NCI-H2081 (cell line): ENCODE data around the gene MYLK4.
A peak's percentile ranks its signal among the peaks of the same experiment; 100 is the strongest.

Experiments
- DNase-seq, 2 experiments: peaks; one replicate each; lab custom pipeline; 2025; lab: John Stamatoyannopoulos, UW

Gene MYLK4

DNA sequence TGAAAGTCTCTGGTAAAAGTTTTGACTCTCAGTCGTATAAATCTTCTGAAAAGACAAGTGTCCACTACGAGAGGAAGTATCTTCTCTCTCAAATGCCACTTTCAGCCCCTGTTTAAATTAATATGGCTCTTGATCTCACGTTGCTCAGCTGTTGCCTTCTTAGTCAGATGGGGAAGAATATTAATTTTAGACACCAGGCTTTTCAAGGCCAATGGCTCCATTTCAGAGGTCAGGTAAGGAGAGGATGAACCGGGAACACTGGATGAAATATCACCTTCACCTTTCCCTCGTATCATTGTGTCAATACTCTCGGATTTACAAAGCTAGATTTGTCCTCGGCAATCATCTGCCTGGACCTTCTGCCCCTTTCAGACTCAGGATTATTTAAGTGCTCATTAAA lies at the start of gene MYLK4:
TSS of gene MYLK4 (minus strand) at position 91 of the 400 bp plus-strand sequence. CDS start 1,628 bp downstream, outside the sequence.
- DNase-seq = no peak

DNA sequence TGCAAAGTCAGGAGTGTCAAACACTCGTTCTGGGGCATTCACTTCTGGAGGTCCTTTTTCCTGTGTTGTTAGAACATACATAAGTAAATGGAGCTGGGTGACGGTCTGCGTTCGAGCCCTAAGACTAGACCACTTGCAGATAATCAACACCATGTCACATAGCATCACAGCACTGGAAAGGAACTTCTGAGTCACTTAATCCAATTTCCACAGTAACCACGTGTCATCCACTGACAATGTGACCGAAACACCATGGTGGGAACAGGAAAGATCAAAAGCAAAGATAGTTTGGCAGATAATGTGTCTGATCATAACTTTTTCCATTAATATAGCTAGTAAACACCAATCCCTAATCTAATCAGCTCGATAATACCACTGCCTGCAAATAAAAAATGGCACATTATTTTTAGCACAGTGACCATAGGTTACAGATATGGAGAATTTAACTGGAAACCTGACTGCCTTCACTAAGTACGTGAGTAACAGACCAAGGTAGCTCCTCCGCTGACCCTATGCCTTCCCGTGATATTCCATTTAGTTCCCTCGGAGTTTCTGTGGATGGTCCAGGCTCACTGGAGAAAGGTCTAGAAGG lies 49.3 kb upstream of the MYLK4 start:
- DNase-seq = no peak

DNA sequence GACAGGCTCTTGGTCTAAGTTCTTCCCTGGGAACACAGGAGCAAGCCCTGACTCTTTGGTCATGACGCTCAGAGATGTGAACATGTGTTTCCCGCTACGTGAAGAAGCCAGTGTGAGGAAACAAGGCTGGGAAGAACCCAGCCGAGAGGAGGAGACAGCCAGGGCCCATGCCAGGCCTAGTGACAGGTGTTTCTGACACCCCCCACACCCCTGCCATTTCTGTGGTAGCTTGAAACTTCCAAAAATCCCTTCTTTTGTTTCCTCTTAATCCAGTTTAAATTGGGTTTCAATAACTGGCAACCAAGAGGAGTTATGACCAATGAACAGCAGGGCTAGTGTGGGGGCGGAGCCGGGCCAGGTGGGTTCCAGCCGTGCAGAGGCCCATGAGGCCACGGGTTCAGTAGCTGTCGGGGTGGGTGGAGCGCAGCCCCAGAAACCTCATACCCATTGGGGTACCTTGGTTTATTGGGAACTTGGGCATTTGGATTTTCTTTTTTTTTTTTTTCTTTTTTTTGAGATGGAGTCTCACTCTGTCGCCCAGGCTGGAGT lies 47.9 kb upstream of the MYLK4 start:
- DNase-seq = no peak

DNA sequence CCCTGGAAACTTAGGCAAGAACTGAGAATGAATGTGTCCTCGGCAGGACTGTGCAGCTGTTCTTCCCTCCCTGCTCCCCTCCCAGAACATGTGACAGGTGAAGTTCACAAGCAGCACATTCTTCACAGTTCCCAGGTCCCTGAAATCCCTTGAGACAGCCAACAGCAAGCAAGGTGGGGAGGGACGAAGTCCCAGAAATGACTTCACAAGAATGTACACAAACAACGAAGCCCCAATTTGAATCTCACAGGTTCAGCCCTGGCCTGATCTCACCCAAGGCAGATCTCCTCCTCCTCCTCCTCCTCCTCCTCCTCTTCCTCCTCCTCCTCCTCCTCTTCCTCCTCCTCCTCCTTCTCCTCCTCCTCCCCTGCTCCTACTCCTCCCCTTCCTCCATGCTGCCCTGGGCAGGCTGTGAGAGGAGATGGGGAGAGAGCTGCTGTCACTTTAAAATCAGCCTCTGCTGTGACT lies 46.9 kb upstream of the MYLK4 start:
- DNase-seq = no peak

DNA sequence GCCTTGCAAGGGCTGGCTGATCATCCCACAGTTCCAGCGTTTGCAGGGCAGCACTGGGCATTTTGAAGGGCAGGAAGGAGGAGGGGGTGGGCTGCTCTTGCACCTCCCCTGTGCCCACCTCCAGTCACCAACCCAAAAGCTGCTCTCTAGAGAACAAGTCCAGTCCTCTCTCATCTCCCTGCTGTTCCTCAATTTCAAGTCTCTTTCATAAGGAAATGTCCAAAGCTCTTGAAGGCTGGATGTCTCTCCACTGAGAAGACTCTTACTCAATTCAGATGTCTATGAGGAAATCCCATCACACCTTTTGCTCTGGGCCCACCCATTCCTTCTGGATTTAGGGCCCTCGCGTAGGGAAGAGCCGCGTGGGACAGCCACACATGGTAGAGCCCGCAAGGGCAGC lies 46.1 kb upstream of the MYLK4 start:
- no peak for DNase-seq

DNA sequence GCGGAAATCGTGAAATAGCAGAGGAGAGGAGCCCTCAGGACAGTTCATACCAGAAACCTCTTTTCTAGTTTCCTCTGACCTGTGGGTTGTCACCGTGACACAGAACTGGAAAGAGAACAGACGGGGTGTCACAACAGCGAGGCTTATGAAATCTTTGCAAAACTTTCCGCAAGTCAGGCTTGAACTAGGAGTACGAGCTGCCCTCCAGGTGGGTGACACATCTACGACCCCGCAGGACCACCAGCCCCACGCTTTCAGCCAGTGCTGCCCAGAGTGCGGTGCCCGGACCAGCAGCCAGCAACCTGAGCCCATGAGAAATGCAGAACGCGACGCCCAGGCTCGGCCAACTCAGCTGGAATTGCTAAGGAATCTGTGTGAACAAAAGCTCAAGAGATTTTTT lies 45.2 kb upstream of the MYLK4 start:
- no peak for DNase-seq

DNA sequence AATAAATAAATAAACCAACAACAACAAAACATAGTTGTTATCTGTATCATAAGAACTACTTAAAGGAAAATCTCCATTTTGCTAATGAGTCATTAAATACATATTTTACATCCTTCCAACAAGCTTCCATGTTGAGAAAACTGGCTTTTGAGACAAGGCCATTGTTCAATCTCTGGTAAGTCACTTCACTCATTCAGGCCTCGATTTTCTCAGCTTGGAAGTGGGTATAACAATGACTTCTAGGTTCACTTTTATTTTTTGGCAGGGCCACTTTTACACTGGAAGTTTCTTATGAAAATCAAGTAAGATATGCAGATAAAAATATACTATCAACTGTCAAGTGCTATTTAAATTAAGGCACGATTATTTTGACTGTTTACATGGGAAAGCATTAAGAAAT lies 44.4 kb upstream of the MYLK4 start:
- DNase-seq = no peak

DNA sequence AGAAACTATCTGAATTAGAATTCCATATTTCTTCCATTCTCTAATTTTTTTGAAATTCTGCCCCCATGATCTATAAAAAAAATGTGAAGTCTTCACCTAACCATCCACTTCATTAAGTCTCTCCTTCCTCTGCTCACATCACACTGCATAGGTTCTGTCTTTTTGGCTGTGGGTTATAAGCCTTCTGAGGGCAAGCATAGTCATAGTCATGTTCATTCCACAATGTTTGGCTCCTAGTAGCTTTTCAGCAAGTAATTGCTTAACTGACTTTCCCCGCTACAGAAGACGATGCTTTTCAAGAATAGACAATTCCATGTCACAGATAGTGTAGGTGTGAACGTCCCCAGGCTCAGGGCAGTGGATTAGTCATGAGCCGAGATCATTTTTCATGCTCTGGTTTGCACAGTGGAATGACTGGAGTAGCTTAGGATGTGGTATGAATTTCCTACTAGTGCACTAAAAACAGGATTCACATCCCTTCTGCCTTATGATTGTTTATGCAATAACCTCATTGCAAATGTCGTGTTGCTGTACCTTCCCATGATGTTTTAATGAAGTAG lies 43.5 kb upstream of the MYLK4 start:
- DNase-seq = no peak

DNA sequence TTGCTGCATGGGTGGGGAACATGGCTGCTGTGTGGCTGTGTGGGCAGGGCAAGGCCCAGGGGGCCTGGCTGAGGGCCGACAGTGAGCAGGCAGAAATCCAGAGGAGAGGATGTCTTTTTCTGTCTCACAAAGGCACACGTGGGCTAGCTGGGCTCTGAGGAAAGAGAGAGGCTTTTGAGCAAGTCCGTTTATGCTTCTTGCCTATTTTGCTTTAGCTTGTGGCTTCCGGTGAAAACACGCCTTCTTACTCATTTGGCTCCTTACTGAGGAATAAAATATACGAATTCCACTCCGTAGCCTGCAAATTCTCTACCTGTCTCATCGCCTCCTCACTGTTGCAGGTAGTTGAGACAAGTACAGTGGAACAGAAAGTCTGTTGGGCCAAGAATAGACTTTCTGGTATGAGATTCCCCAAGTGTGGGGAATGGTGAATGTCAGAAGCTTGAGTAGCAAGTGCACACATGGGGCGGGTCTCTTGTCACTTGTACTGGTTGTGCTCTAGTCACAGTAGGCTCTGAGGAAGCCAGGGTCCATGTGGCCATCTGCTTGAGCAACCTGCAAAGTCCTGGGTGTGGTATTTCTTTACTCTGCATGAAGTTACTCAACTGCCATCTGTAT lies 42.9 kb upstream of the MYLK4 start:
- peak in 1 of 2 experiments; percentile 22 for DNase-seq

GRCh38 chr6:2792330-2793110 lies 41.8 kb upstream of the MYLK4 start:
- DNase-seq = no peak

GRCh38 chr6:2791450-2791974 lies 40.8 kb upstream of the MYLK4 start:
- no peak for DNase-seq

GRCh38 chr6:2790588-2791449 lies 40.1 kb upstream of the MYLK4 start:
- DNase-seq = peak; percentile 37 to 55

- no peak for DNase-seq
Measured at GRCh38 chr6:2786269-2786668, 35.5 kb upstream of the MYLK4 start.

DNA sequence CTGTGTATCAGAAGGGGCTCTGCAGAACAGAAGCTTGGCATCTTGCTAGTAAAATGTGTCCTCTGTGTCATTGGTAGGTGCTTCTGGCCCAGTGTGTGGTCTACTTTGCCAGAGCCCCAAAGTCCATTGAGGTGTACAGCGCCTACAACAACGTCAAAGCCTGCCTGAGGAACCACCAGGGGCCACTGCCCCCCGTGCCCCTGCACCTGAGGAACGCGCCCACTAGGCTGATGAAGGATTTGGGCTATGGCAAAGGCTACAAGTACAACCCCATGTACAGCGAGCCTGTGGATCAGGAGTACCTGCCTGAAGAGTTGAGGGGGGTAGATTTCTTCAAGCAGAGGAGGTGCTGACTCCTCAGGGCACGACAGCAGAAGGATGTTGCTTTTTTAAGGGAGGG lies 34.2 kb upstream of the MYLK4 start:
- no peak for DNase-seq

GRCh38 chr6:2784061-2784460 lies 33.3 kb upstream of the MYLK4 start:
- no peak for DNase-seq

- DNase-seq = no peak
Measured at GRCh38 chr6:2783188-2783963, 32.7 kb upstream of the MYLK4 start.

GRCh38 chr6:2782825-2783187 lies 32.1 kb upstream of the MYLK4 start:
- no peak for DNase-seq

- DNase-seq = no peak
Measured at GRCh38 chr6:2782356-2782708, 31.6 kb upstream of the MYLK4 start.

DNA sequence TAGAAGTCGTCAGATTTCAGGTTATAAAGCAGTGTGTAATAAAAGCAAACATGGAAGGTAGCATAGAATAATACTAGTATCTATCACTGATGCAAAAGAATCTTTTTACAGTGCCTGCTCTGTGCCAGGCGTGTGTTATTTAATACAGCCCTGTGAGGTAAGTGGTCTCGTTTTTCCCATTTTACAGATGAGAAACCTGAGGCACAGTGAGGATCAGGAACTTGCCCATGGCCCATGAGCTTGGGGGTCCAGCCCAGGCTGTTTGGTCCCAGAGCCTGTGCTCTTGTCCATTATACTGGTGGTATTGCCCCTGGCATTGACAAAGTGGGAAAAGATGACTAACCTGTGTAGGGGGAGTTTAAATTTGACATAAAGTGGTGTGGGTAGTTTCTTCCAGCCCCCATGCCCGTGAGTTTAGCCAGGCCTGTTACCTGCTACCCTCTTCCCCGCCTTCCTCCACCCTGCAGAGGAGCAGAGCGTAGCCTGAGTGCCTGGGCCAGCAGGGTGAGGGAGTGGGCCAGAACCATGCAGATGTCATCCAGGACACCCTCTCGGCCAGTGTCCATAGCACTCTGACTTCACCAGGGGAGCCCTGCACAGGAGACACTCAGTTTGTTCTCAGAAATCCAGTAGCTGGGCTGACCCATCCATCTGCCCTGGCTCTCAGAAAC lies 31.1 kb upstream of the MYLK4 start:
- DNase-seq = no peak

DNA sequence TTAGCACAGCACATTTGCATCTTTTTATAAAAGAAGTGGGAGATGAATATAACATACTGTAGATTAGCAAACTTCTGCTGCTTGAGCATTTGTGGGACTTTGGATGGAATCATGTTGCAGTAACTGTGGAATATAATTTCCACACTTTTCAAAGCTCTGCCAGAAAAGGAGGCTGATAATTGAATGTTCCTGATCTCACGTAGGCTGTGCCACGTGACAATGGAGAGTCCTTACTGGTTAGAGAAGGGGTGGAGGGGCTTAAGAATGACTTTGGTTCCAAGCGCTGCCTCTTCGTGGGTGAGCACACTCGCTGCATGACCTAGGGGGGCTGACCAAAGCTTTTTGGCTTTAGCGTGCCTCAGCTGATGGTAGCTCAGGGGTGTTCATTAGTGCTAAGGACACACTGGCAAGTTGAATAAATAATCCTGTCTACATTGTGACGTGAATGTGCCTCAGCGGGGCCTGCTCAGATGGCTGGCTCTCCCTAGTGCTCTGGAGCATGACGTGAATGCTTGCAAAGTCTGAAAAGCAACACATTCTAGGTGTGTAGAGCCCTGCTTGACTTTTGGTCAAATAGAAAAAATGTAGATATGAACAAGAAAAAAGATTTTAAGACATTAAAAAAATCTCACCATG lies 29.5 kb upstream of the MYLK4 start:
- no peak for DNase-seq
